Parathyroid adenoma (tissue), 2 donors: ENCODE measurements around the gene ELL.

Experiments
- H2AFZ ChIP-seq: fragments of 300-600 bp; sonication (generic); one replicate; pipeline ENCODE4 v1.7.0; 2017; ENCODE audit warnings: antibody characterized with exemption, mild to moderate bottlenecking
- H3K27ac ChIP-seq: fragments of 300-600 bp; sonication (generic); one replicate; pipeline ENCODE4 v1.7.0; 2017
- H3K27me3 ChIP-seq: fragments of 300-600 bp; sonication (generic); one replicate; pipeline ENCODE4 v1.7.0; 2017; ENCODE audit warnings: low read length; ENCODE audit not compliant: control insufficient read depth, insufficient read depth
- H3K36me3 ChIP-seq: fragments of 300-600 bp; sonication (generic); one replicate; pipeline ENCODE4 v1.7.0; 2017; ENCODE audit warnings: low read length; ENCODE audit not compliant: control insufficient read depth, insufficient read depth
- H3K4me1 ChIP-seq: fragments of 300-600 bp; sonication (generic); one replicate; pipeline ENCODE4 v1.7.0; 2017; ENCODE audit warnings: control low read depth
- H3K4me2 ChIP-seq: fragments of 300-600 bp; sonication (generic); one replicate; pipeline ENCODE4 v1.7.0; 2017; ENCODE audit warnings: low read length
- H3K4me3 ChIP-seq: fragments of 300-600 bp; sonication (generic); one replicate; pipeline ENCODE4 v1.7.0; 2017; ENCODE audit warnings: low read depth, low read length
- H3K79me2 ChIP-seq: fragments of 300-600 bp; sonication (generic); one replicate; pipeline ENCODE4 v1.7.0; 2017; ENCODE audit warnings: control low read depth
- H3K9ac ChIP-seq: fragments of 300-600 bp; sonication (generic); one replicate; pipeline ENCODE4 v1.7.0; 2017; ENCODE audit warnings: mild to moderate bottlenecking
- H3K9me3 ChIP-seq: fragments of 300-600 bp; sonication (generic); one replicate; pipeline ENCODE4 v1.7.0; 2017; ENCODE audit warnings: low read length; ENCODE audit not compliant: control insufficient read depth
- TF ChIP-seq, protein P1 (sequence below): fragments of 300-600 bp; sonication (generic); IDR thresholded peaks from one replicate; pipeline ENCODE4 v1.7.0; 2017; ENCODE audit warnings: antibody characterized with exemption, mild to moderate bottlenecking
- donor health status: primary hyperparathyroidism.

Gene ELL

GRCh38 chr19:18507727-18508440 lies 14.0 kb downstream of the ELL start:
- TF ChIP-seq, protein P1, sequence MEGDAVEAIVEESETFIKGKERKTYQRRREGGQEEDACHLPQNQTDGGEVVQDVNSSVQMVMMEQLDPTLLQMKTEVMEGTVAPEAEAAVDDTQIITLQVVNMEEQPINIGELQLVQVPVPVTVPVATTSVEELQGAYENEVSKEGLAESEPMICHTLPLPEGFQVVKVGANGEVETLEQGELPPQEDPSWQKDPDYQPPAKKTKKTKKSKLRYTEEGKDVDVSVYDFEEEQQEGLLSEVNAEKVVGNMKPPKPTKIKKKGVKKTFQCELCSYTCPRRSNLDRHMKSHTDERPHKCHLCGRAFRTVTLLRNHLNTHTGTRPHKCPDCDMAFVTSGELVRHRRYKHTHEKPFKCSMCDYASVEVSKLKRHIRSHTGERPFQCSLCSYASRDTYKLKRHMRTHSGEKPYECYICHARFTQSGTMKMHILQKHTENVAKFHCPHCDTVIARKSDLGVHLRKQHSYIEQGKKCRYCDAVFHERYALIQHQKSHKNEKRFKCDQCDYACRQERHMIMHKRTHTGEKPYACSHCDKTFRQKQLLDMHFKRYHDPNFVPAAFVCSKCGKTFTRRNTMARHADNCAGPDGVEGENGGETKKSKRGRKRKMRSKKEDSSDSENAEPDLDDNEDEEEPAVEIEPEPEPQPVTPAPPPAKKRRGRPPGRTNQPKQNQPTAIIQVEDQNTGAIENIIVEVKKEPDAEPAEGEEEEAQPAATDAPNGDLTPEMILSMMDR, result no peak
- H3K27ac ChIP-seq, result peak overlapping the region; percentile 71
- H3K36me3 ChIP-seq, result no peaks in the 10 kb centered on the region
- no peak overlapping the region for H2AFZ ChIP-seq
- H3K79me2 ChIP-seq, result peaks cover 63% of the 10 kb centered on the region
- H3K9me3 ChIP-seq, result no peaks in the 10 kb centered on the region
- H3K4me1 ChIP-seq, result peaks cover 55% of the 10 kb centered on the region
- H3K4me3 ChIP-seq, result no peak overlapping the region
- no peak overlapping the region for H3K9ac ChIP-seq
- H3K27me3 ChIP-seq, result no peaks in the 10 kb centered on the region
- no peak overlapping the region for H3K4me2 ChIP-seq

DNA sequence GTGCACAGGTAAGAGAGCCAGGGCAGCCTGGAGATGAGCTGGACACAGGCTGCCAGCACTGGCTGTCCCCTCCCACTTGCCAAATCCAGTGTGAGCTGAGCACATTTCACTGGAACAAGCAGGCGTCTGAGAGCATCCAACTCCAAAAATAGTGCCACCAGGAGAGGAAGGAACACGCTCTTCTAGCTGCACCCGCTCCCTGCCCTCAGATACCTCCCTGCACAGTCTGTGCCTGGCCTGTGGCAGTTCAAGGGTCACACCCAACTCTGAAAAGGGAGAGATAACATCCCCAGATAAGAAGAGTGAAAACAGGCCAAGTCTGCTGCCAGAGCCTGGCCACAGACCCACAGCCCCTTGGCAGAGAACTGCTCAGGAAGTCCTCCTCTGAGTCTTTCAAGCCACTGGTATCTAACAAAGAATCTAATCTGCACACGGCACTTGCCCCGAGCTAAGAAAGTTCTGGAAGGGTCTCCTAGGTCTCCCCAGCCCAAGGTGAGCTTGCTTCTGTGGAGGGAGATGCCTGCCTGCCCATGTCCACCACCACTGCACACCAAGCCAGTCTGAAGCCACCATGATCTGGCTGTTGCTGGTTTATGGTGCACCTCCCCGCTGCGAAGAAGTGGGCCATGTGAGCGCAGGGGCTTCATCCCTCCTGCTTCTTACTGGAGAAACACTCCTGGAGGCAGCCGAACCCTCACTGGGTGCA lies 14.7 kb downstream of the ELL start:
- H2AFZ ChIP-seq, result no peak overlapping the region
- peak overlapping the region; percentile 42 for H3K4me2 ChIP-seq
- H3K4me3 ChIP-seq, result no peak overlapping the region
- no peaks in the 10 kb centered on the region for H3K9me3 ChIP-seq
- H3K27me3 ChIP-seq, result no peaks in the 10 kb centered on the region
- peak overlapping the region; percentile 71 for H3K27ac ChIP-seq
- no peaks in the 10 kb centered on the region for H3K36me3 ChIP-seq
- no peak overlapping the region for H3K9ac ChIP-seq
- TF ChIP-seq, protein P1, result no peak
- H3K4me1 ChIP-seq, result peaks cover 62% of the 10 kb centered on the region
- peaks cover 57% of the 10 kb centered on the region for H3K79me2 ChIP-seq

DNA sequence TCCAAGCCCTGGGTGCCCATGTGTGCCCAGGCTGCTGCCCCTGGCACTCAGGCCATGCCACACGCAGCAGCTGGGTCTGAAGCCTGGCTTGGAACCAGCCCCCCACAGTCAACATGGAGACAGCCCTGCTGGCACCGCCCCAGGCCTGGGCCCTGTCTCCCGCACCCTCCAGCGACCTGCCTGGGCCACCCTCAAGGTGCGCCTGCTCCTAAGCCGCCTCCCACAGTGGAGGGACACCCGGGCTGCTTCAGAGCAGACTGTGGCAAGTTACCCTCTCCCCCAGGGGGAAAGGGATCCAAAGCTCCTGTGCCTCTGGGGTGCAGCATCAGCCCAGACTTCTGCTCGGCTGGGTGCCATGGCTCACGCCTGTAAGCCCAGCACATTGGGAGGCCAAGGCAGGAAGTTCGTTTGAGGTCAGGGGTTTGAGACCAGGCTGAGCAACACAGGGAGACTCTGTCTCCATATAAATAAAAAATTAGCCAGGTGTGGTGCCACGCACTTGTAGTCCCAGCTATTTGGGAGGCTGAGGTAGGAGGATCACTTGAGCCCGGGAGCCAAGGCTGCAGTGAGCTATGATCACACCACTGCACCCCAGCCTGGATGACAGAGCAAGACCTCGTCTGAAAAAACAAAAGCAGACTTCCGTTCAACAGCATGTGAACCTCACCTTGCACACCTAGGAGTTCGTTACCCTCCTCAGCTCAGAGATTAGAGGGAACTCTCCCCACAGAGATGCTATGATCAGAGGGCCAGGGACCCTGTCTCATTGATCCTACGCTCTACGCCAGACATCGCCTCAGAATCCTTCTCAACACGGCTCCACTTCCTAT lies 15.6 kb downstream of the ELL start:
- Histone ChIP-seq H3K79me2 (peaks cover 55% of the 10 kb centered on the region), H3K4me2 (peak overlapping the region; percentile 42), H3K4me3 (peak overlapping the region; percentile 6), H3K27me3 (no peaks in the 10 kb centered on the region), H3K9ac (no peak overlapping the region), H2AFZ (no peak overlapping the region), H3K9me3 (no peaks in the 10 kb centered on the region), H3K36me3 (no peaks in the 10 kb centered on the region), H3K4me1 (peaks cover 70% of the 10 kb centered on the region), H3K27ac (peak overlapping the region; percentile 71)
- TF ChIP-seq, protein P1, result no peak

- Histone ChIP-seq H3K27me3 (no peaks in the 10 kb centered on the region), H3K4me3 (no peak overlapping the region), H3K9ac (no peak overlapping the region), H2AFZ (no peak overlapping the region), H3K4me1 (peaks cover 74% of the 10 kb centered on the region), H3K9me3 (no peaks in the 10 kb centered on the region), H3K27ac (peak overlapping the region; percentile 71), H3K79me2 (peaks cover 51% of the 10 kb centered on the region), H3K4me2 (peak overlapping the region; percentile 48), H3K36me3 (no peaks in the 10 kb centered on the region)
- TF ChIP-seq, protein P1, result no peak
Observed at GRCh38 chr19:18504886-18505610, 16.8 kb downstream of the ELL start.
